Measurements from ENCODE around the gene PIP5K1C.

The PIP5K1C gene

GRCh38 chr19:3721131-3721886, 21.0 kb upstream of the PIP5K1C start:
- peak; percentile 47 for DNase-seq

- no peak for DNase-seq
Observed at GRCh38 chr19:3720349-3720917, 20.2 kb upstream of the PIP5K1C start.

GRCh38 chr19:3719868-3720267, 19.6 kb upstream of the PIP5K1C start:
- no peak for DNase-seq

- no peak for DNase-seq
Observed at GRCh38 chr19:3716147-3716668, 15.9 kb upstream of the PIP5K1C start.

- no peak for DNase-seq
Observed at GRCh38 chr19:3712663-3713611, 12.7 kb upstream of the PIP5K1C start.

GRCh38 chr19:3710265-3710812, 10.1 kb upstream of the PIP5K1C start:
- DNase-seq: peak; percentile 1

- no peak for DNase-seq
Observed at GRCh38 chr19:3708207-3708931, 8.1 kb upstream of the PIP5K1C start, which contains the start of gene TJP3. Gene TJP3 (plus strand): TSS chr19:3708384. CDS start chr19:3728433, 20,049 bp downstream.

- DNase-seq: no peak
Observed at GRCh38 chr19:3707868-3708206, 7.6 kb upstream of the PIP5K1C start.

GRCh38 chr19:3701200-3701599, 932 bp upstream of the PIP5K1C start:
- no peak for DNase-seq

- DNase-seq: no peak
Observed at GRCh38 chr19:3699741-3700241, 477 bp downstream of the PIP5K1C start.

GRCh38 chr19:3698974-3699740, 1.1 kb downstream of the PIP5K1C start:
- DNase-seq: no peak

- no peak for DNase-seq
Observed at GRCh38 chr19:3698386-3698950, 1.8 kb downstream of the PIP5K1C start.

- DNase-seq: no peak
Observed at GRCh38 chr19:3697671-3698385, 2.4 kb downstream of the PIP5K1C start.

GRCh38 chr19:3697094-3697493, 3.2 kb downstream of the PIP5K1C start:
- DNase-seq: no peak

- DNase-seq: no peak
Observed at GRCh38 chr19:3696660-3696995, 3.6 kb downstream of the PIP5K1C start.

- DNase-seq: no peak
Observed at GRCh38 chr19:3695986-3696659, 4.1 kb downstream of the PIP5K1C start.

- DNase-seq: no peak
Observed at GRCh38 chr19:3695124-3695733, 5.0 kb downstream of the PIP5K1C start.

- DNase-seq: no peak
Observed at GRCh38 chr19:3694361-3695123, 5.7 kb downstream of the PIP5K1C start.

All from NCI-H748 treated with DMSO at 0.1 percent for 48 hours (cell line).